ENCODE results near the gene ZNF32. TPM values are rescaled to one million over a fixed set of nuclear protein-coding genes. Genes with fewer than 3 reads are reported as not detected.

Gene ZNF32
- total RNA-seq, 1 experiment from 2014 or later: 37.6 TPM

DNA sequence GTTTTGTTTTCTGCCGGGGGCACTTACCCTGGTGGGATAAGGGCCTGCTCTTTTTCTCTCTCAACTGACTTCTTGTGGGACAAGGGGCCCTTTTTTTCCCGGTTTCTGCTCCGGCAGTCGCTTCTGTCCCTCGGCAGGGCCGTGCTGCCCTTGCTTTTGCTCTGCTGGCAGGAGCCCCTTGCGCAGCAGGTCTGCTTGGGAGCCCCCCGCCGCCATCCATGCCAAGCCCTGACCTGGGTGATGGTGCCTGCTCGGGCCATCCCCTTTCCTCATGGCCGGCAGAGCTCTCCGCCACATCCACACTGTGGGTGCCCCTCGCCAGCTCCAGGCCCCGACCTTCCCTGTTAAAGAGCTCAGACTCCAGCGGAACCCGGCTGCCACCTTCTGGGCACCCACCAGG is 47.0 kb upstream of the ZNF32 start:
- no peak for DNase-seq (ENCODE audit: low spot score)

DNA sequence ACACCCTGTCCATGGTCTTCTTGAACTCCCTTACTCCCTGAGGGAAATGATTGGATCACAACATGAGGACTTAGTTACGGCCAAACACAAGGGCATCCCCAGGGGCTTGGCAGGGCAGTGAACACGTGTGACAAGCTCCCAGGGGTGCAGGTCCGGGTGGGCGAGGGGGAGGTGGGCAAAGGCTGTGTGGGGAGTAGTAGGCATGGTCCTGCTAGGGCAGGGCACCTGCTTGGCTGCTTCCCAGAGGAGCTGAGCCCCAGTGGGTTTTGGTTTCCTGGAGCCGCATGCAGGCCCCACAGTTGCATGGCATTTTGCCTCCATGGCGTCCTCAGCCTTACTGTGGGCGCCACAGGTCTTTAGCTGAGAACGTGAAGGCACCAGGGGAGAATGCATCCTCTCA is 46.6 kb upstream of the ZNF32 start:
- intact Hi-C loops (cut with micrococcal nuclease; ENCODE audit: unreplicated experiment): loop anchor here (10.0 kb wide), 1 partner anchor 349 kb away; no protein-coding TSS in a partner anchor
- DNase-seq (ENCODE audit: low spot score): no peak
- Histone ChIP-seq H3K4me1 (ENCODE audit: insufficient read depth, low read length, poor library complexity, severe bottlenecking) (no peaks in the 10 kb centered on the region), H3K9me3 (ENCODE audit: low read depth, low read length, poor library complexity, severe bottlenecking) (no peaks in the 10 kb centered on the region), H3K27me3 (replicated peaks; ENCODE audit: insufficient read depth, low read depth, low read length, poor library complexity) (peaks cover 4% of the 10 kb centered on the region), H3K4me3 (ENCODE audit: low read depth, low read length, poor library complexity, severe bottlenecking) (no peak overlapping the region), H3K36me3 (ENCODE audit: insufficient read depth, low read length, poor library complexity, severe bottlenecking) (no peaks in the 10 kb centered on the region), H3K27ac (ENCODE audit: low read depth, low read length, poor library complexity, severe bottlenecking) (no peak overlapping the region)
- TF ChIP-seq EZH2 (IDR thresholded peaks at IDR 0.05; ENCODE audit: borderline replicate concordance, low read depth, low read length, poor library complexity, severe bottlenecking): no peak
- TF ChIP-seq, protein P1, sequence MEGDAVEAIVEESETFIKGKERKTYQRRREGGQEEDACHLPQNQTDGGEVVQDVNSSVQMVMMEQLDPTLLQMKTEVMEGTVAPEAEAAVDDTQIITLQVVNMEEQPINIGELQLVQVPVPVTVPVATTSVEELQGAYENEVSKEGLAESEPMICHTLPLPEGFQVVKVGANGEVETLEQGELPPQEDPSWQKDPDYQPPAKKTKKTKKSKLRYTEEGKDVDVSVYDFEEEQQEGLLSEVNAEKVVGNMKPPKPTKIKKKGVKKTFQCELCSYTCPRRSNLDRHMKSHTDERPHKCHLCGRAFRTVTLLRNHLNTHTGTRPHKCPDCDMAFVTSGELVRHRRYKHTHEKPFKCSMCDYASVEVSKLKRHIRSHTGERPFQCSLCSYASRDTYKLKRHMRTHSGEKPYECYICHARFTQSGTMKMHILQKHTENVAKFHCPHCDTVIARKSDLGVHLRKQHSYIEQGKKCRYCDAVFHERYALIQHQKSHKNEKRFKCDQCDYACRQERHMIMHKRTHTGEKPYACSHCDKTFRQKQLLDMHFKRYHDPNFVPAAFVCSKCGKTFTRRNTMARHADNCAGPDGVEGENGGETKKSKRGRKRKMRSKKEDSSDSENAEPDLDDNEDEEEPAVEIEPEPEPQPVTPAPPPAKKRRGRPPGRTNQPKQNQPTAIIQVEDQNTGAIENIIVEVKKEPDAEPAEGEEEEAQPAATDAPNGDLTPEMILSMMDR (conservative IDR thresholded peaks at IDR 0.05; ENCODE audit: low read depth, low read length): no peak
- no TSS peak for BruUV-seq (replicated peaks)
- ChIA-PET POLR2A (ENCODE audit: low non-redundant PET) (no interaction called here), CTCF (no interaction called here)

More for the DNA sequence above, 47.0 kb upstream of the ZNF32 start:
- H3K9me3 ChIP-seq (ENCODE audit: low read depth, low read length, poor library complexity, severe bottlenecking): no peaks in the 10 kb centered on the region
- H3K4me1 ChIP-seq (ENCODE audit: insufficient read depth, low read length, poor library complexity, severe bottlenecking): no peaks in the 10 kb centered on the region
- H3K27ac ChIP-seq (ENCODE audit: low read depth, low read length, poor library complexity, severe bottlenecking): no peak overlapping the region
- TF ChIP-seq EZH2 (IDR thresholded peaks at IDR 0.05; ENCODE audit: borderline replicate concordance, low read depth, low read length, poor library complexity, severe bottlenecking): no peak
- TF ChIP-seq, protein P1 (conservative IDR thresholded peaks at IDR 0.05; ENCODE audit: low read depth, low read length): no peak
- ChIA-PET CTCF (no interaction called here), POLR2A (ENCODE audit: low non-redundant PET) (no interaction called here)
- no TSS peak for BruUV-seq (replicated peaks)
- no peaks in the 10 kb centered on the region for H3K36me3 ChIP-seq (ENCODE audit: insufficient read depth, low read length, poor library complexity, severe bottlenecking)
- peaks cover 4% of the 10 kb centered on the region for H3K27me3 ChIP-seq (replicated peaks; ENCODE audit: insufficient read depth, low read depth, low read length, poor library complexity)
- intact Hi-C loops (cut with micrococcal nuclease; ENCODE audit: unreplicated experiment): loop anchor here (10.0 kb wide), 1 partner anchor 349 kb away; no protein-coding TSS in a partner anchor
- H3K4me3 ChIP-seq (ENCODE audit: low read depth, low read length, poor library complexity, severe bottlenecking): no peak overlapping the region

GRCh38 chr10:43694526-43694925 is 45.8 kb upstream of the ZNF32 start:
- no peak for DNase-seq (ENCODE audit: low spot score)
- intact Hi-C loops (cut with micrococcal nuclease; ENCODE audit: unreplicated experiment): loop anchor here (5.0 to 10.0 kb wide), 3 partner anchors 350 to 693 kb away; partner anchors contain the start of gene CXCL12
- Histone ChIP-seq H3K27ac (ENCODE audit: low read depth, low read length, poor library complexity, severe bottlenecking) (no peak overlapping the region), H3K4me3 (ENCODE audit: low read depth, low read length, poor library complexity, severe bottlenecking) (no peak overlapping the region), H3K27me3 (replicated peaks; ENCODE audit: insufficient read depth, low read depth, low read length, poor library complexity) (peaks cover 4% of the 10 kb centered on the region), H3K4me1 (ENCODE audit: insufficient read depth, low read length, poor library complexity, severe bottlenecking) (no peaks in the 10 kb centered on the region), H3K9me3 (ENCODE audit: low read depth, low read length, poor library complexity, severe bottlenecking) (no peaks in the 10 kb centered on the region), H3K36me3 (ENCODE audit: insufficient read depth, low read length, poor library complexity, severe bottlenecking) (no peaks in the 10 kb centered on the region)
- no TSS peak for BruUV-seq (replicated peaks)
- ChIA-PET POLR2A (ENCODE audit: low non-redundant PET) (no interaction called here), CTCF (no interaction called here)
- TF ChIP-seq, protein P1 (conservative IDR thresholded peaks at IDR 0.05; ENCODE audit: low read depth, low read length): no peak
- no peak for TF ChIP-seq EZH2 (IDR thresholded peaks at IDR 0.05; ENCODE audit: borderline replicate concordance, low read depth, low read length, poor library complexity, severe bottlenecking)

Data from A673 (cell line).